NCI-H2171 treated with DMSO at 0.1 percent for 48 hours (cell line): ENCODE measurements around the gene SH3RF3.
"Not testable (repeated sequence)": the region's sequence is repeated elsewhere in the genome, so short reads cannot be mapped to it uniquely, and the experiment has no call there.

ENCODE experiments used
- DNase-seq: peaks from one replicate; lab custom pipeline; 2025; lab: John Stamatoyannopoulos, UW

Gene SH3RF3

DNA sequence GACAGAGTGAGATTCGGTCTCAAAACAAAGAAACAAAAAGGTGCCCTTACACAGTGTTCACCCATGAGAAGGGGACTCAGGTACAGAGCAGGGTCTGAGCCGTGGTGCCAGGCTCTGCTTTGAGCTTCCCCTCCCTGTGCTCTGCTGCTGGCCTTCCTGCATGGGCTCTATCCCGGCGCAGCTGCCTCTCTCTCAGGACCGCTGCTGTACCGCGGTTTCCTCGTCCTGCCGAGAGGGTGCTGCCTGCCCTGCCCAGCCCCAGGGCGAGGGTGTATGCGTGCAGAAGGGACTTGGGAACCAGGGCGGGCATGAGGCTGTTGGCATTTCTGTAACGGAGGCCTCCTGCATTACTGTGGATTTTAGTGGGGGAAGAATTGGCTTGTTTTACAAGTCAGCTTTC is 30.1 kb downstream of the SH3RF3 start:
- no peak for DNase-seq

DNA sequence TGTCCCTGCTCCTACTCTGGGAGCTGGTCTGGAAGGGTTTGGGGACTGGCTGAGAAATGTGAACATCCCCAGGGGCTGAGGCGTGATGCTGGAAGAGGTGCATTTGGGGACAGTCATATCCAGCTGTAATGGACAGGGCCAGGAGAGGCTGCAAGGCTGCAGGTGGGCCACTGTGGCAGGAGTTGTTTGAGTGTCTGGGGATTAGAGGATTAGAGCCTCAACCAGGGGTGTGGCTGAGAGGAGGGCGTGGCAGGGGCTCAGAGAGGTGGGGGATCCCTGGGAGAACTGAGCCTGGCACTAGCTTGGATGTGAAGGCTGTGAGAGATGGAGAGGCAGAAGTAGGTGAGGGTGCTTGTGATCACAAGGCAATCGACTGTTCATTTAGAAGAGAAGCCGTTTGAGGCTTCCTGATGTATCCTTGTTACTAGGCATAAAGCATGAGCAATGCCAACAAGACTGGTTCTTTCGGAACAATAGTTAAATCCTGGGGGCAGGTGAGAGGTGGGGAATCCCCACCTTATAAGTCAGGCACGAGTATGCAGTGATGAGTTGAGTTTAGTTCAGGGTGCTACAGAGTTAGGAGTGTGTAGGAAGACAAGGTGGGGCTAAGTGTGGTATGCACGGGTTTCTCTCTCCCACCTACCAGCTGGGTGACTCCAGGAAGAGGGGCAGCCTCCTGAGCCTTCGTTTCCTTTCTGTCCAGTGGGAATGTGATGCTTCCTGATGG is 31.9 kb downstream of the SH3RF3 start:
- no peak for DNase-seq

DNA sequence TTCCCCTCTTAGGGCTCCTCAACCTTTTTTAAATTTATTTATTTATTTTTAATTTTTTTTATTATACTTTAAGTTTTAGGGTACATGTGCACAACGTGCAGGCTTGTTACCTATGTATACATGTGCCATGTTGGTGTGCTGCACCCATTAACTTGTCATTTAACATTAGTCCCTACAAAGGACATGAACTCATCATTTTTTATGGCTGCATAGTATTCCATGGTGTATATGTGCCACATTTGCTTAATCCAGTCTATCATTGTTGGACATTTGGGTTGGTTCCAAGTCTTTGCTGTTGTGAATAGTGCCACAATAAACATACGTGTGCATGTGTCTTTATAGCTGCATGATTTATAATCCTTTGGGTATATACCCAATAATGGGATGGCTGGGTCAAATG is 33.4 kb downstream of the SH3RF3 start:
- not testable (repeated sequence) for DNase-seq

DNA sequence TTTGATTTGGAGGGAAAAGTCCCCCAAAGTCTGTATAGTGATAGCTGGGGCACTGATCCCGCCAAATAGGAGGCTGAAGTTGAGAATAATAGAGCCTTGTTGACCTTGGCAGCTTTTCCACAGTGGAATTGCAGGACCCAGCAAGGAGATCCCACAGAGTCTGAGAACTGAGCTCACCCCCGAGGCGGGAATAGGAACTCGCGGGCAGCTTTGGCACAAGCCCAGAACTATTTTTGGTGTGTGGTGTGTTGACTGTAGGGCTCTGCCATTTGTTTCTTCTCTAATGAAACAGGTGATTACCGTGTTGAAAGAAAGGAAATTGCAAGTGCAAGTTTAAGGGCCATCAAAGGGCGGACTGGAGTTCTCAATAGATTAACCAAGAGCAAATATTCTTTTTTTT is 34.0 kb downstream of the SH3RF3 start:
- peak; percentile 38 for DNase-seq

DNA sequence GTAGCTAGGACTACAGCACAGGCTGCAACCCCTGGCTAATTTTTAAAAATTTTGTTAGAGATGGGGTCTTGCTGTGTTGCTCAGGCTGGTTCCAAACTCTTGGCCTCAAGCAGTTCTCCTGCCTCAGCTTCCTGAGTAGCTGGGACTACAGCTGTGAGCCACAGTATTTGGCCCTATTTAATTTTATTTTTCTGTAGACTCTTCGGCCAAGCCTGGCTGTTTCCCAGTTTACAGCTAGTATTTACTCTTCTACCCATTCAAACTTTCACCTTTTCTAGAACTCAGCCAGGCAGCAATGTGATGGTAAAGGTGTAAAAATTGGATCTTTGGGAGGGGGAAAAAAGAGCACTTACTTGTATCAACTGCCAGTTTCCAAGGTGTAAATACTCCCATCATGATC is 35.3 kb downstream of the SH3RF3 start:
- no peak for DNase-seq

DNA sequence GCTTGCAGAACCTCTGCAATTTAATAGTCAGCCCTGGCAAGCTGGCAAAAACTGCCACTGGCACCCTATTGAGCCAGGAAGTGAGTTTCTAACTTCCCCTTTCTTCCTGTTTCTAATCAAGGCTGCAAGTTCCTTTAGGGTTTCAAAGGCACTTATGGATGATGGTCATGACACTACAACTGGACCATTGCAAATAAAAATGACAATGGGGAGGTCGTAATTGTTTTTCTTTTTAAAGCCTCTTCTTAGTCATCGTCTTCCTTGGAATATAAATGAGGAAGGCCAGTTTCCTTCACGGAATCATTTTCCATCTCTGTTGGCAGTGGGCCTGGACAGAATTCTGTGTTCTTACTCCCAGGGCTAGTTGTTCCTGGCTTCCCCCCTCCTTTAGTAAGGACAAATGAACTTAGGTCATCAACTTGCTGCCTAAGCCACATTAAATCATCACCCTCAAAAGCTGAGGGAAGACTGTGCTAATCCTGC is 35.8 kb downstream of the SH3RF3 start:
- DNase-seq: no peak

DNA sequence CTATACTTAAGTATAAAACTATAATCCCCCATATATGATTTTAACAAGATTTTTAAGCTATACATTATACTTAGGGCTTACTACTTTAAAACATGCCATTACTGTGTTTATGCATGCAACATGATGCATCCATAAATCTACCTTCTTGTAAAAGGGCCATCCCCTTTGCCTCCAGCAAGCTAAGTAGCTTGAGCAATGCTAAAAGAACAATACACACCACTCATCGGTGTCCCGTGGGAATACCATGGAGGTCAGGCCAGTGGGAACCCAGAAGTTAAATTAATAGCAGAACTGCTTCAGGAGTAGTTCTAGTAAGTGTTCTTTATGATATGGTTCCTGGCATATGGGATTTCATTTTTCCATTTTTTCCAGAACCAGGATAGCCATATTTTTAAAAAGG is 37.8 kb downstream of the SH3RF3 start:
- no peak for DNase-seq

DNA sequence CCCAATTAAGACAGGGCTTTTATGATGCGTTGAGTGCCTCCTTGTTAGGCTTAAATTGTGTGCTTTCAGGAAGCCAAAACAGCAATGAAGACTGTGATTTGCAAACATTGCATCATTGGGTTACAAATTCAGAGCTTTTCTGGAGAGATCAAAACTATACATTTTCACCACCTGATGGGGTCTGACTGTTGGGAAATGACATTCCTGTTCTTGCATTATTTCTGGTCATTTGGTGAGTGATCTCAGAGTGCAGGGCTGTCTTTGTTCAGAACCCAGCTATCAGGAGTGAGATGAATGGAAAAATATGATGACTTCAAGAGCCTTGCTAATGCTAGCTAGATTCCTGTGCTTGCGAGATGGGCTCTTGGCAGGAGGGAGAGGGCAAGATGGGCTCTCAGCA is 39.1 kb downstream of the SH3RF3 start:
- no peak for DNase-seq

DNA sequence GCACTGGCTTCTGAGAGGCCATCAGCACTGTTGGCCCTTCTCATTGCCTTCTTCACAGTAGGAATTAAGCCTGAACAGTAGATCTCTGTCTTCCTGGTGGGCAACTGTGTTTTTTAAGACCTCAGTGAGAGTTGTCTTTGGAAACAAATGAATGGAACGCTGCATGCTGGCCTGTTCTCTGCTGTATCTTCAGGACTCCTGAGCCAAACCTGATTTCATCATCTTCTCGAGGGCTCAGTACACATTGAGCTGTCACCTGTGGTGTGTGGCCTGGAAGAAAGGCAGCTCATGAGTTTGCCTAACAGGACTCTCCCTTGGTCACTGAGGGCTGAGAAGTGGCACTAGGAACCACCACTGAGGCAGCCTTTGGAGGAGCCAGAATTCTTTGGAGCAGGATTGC is 39.7 kb downstream of the SH3RF3 start:
- DNase-seq: no peak

DNA sequence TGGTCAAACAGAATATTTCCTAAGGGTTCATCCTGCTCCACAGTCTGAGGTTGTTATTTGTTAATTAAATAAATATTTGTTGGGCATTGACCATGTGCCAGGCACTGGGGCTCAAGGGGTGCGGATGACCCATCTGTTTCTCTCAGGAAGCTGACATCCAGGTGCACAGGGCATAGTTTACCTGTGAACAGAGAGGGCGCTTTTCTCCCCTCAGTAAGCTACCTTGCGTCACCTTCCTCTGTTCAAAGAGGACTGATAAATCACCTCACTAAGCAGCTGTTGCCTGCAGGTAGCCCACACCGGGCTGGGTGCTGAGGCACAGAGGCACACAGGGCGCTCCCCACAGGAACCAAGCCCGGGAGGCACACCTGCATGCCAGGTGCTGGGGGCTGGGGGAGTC is 41.6 kb downstream of the SH3RF3 start:
- DNase-seq: no peak

DNA sequence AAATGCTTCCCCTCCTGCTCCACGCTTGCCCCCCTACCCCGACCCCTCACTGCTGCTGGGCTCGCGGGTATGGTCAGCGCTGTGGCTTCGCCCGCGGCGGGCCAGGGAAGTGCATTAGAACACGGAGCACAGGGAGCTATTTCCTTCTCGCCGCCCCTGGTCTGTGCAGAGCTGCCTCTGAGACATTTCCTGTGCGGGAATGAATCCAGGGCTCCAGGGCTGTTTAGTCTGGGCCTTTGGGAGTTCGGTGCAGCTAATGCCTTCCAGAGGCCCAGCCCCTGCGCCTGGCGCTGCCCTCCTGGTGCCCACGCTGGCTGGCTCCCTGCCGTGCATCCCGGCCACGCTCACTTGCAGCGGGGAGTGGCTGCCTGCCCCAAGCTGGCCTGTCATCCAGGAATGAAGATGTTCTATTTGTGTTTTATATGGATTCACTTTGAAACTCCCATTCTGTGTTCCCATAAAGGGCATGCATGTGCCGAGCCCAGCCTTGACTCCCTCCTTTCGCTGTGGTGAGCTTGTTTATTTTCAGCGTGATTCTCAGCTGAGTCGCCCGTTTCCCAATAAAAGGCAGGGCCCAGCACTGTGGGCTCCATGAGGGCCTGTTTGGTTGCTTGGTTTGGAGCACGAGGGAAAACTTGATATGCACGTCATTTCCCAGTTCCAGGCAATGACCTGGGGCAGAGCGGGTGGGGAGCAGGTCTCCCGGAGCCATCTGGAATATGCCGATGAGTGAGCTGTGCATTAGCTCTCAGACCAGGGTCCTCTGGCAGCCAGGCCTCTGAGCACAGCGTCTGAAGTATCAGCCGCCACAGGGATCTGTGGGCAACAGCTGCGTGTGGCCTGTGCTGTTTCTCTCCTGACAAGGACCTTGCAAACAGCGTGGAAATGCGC is 42.7 kb downstream of the SH3RF3 start:
- DNase-seq: no peak

DNA sequence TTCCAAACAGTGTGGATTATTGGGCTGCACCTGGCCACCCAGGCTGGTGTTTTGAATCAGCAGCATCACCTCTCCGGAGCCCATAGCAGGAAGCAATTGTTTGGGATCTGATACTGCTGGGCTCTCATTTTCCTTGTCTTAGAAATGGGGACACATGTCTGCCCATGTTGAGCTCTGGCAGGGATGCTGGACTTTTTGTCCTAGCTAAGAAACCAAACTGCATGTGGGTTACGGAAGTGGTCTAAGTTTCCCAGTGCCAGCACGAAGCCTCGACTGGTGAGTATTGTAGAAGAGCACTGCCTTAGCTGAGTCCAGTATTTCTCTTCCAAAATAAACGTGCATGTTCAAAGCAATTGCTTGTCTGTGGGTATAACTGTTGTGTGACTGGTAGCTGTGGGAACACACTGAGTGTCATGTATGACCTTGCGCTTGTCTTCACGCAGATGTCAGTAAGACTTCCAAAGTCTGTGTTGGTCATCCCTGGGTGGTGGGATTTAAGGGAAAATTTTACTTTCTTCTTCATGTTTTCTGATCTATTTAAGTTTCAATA is 43.6 kb downstream of the SH3RF3 start:
- no peak for DNase-seq

DNA sequence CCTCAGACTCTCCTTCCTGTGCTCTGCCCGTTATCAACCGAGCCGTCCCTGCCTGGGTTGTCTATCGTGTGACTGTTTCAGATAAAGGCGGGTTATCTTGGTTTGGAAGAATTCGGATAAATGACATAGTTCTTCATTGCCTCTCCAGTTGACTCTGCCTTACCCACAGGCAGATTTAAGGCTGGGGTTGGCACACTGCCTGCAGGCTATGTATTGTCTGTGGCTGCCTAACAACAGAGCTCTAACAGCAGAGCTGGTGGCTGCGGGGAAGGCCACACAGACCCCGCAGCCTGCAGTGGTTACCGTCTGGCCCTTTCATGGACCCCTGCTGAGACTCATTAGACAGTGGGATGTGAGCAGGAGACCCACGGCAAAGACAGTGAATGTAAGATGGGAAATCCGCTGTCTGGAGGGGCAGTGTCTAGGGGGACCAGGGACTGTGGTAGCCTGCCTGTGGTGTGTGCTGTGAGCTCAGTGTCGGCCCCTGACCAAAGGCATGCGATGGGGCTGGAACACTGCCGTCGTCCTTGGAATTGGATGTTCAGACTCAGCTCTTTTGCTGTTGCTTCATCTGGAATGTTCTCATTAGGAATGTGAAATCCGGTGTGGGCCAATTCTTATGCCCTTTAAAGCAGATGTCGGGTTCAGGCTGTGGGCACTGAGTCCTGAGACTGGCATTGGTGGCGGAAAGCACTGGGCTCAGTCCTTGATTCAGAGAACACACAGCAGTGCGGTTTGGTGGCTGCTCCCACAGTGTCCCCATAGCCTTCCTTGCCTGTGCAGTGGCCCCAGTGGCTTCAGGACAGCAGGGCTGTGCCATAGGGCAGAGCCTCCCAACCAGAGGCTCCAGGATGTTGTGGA is 44.5 kb downstream of the SH3RF3 start:
- DNase-seq: no peak

DNA sequence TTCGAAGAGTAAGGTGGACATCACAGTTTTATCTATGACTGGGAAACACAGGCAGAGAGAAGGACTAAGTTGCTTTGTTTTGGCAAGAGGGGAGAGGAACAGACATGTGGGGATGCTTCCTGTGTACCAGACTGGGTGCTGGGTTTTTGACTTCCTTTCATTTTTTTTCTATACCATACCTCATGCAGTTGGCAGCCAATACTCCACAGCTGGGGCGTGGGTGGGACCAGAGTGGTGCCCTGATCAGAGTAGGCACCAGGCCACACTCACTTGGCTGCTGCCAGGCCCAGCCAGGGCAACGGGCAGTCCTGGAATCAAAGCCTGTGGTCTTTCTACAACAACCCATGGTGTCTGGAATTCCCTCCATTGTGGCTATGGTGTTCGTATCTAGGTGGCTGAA is 45.2 kb downstream of the SH3RF3 start:
- no peak for DNase-seq

DNA sequence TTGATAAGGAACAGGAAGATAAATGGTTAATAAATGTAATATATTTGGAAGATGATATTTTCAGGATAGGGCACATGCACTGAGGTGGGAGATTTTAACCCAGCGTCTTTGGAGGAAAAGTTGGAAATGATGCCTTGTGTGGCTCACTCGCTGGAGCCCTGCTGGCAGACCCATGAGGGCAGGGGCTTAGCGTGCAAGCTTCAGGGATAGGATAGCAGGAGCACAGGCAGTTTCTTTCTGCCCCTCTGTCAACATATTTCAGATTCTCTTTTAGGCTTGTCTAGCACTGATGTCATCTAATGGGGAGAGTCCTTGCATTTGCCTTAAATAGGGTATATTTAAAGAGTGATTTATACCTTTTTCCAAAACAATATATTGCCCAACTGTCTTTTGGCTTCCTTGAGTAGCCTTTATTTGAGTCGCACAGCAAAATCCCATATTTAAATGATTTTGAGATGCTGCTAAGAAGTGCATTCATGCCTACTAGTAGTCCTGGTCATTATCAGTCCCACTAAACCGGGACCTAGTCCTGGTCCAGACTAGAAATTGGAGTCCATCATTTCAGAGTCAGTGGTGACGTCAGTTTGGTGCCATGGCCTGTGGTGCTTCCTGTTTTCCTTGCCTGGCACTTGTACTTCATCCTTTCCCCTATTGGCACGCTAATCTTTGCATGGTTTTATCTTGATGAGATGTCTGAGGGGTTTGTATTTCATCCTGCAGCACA is 45.8 kb downstream of the SH3RF3 start:
- no peak for DNase-seq

DNA sequence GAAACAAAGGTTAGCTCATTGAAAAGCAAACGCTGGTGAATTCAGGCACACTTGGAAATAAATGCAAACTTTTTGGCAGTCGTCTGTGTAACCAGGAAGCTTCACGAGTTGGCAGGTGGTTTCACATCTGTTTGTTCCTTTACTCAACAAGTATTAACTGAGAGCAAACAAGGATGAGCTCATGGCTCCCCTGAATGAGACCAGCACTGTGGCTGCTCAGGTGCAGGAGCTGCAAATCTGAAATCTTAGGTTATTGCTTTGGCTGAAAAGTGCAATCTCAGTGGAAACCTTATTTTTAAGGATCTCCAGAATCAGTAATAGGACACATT is 46.3 kb downstream of the SH3RF3 start:
- no peak for DNase-seq

DNA sequence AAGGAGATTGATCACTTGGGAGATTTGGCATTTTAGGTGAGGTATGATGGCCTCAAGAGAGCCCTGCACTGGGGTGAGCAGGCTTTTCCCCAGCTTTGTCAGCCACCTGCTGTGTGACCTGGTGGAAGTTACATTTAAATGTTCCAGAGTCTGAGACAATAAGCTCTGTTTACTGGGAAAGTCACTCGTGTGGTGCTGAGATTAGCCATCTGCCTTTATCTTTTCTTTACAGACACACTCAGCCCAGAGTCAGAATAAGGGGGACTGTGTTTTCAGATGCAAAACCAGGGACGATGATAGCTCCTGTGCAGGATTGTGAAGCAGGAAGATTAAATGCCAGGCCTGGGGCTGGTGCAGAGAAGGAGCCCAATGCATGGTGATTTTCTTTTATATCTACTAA is 47.9 kb downstream of the SH3RF3 start:
- DNase-seq: peak; percentile 54

DNA sequence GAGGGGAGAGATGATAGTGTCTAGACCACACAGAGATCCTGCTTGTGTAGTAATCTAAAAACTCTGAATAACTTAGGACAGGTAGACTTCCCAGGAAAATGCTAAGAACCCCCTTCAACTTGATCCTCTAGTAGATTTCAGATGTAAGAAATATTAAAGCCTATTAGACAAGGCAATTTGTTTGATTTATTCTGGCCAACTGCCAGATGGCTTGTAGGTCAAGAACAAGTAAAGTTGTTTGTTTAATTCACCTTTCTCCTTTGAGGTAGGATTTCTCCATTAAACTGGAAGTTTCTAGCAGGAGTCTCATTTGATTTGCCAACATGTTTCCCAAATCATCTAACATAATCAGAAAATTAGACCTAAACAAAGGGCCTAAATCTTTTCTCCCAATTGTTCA is 48.6 kb downstream of the SH3RF3 start:
- DNase-seq: no peak

DNA sequence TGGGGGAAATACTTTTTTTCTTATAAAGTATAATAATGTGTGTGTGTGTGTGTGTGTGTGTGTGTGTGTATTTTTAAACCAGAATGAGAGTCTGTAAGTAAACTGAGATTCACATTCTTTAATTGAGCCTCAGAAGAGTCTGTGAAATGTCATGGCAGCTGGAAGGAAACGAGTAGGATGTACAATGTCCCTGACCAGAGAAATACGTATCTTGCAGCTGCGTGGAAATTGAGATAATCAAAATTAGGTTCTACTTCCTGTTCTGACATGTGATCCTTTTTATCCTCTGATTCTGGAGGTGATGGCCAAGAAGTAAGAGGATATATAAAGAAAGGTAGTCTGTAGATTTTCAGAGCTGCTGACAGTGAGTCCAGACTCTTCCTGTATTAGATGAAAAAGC is 50.0 kb downstream of the SH3RF3 start:
- no peak for DNase-seq

DNA sequence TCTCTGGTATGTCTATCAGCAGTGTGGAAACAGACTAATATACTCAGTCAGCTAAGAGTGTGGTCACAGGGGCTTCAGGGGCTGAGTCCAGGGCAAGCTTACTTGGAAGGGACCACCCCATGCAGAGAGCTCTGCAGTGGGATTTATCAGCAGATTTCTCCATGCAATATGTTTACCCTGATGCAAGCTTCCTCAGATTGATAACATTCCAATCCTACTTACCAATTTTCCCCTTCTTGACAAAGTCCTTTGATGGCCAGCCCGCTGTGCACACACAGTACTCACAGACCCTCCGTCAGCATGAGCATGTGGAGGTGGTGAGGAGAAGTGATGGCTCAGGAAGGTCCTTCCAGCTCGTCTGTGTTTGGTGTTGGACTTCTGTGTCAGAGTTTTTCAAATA is 51.8 kb downstream of the SH3RF3 start:
- no peak for DNase-seq

DNA sequence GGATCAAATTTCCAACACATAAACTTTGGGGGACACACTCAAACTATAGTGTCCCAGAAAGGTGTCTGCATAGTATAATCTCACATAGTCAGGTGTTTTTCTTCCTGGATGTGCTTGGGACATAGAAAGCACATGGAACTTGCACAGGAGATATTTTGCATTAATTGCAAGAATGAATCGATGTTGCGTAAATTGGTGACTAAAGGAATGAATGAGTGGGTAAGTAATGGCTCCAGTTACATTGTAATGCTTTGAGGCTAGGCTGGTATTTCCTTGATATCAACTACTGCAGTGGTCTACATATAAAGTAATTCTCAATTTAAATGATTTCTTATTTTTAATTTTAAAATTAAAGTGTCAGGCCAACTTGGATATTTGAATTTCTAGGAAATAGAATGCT is 53.4 kb downstream of the SH3RF3 start:
- DNase-seq: no peak

DNA sequence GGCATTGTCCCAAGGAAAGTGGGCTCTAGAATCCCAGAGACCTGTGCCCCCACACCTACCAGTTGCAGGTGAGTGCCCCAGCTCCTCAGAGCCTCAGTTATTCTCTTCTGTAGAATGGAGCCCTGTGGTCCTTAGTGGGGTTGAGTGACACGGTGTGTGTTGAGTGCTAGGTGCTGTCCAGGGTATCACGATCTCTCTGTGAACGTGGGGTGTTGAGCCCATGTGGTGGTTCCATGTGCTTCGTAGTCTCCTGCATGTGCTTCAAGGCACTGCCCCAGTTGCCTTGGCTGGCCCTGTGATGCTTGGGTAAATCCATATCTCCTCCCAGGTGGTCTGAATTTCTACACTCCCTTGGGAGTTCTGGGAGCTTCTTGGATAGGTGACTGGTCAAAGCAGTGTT is 54.9 kb downstream of the SH3RF3 start:
- no peak for DNase-seq
